ENCODE measurements around the gene ATXN1.
"Not testable (repeated sequence)": the region's sequence is repeated elsewhere in the genome, so short reads cannot be mapped to it uniquely, and the experiment has no call there.

The ATXN1 gene

DNA sequence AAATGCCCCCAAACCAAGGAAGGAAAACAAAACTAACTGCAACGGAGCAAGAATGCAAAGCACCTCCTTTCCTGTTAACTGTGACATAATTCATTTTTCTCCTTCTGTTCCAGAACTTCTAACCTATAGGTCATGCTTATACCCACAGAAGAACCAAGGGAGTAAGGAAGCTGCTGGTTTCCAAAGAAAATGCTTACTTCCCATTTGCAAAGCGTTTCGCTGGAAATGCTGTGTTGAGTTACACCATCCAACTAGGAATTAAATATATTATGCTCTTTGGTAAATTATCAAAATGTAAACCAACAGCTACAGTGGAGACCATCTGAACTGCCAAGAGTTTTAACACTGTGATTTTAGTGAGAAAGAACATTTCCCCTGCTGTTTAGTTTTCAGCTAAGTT is 42.9 kb downstream of the ATXN1 start:
- no peak for DNase-seq

DNA sequence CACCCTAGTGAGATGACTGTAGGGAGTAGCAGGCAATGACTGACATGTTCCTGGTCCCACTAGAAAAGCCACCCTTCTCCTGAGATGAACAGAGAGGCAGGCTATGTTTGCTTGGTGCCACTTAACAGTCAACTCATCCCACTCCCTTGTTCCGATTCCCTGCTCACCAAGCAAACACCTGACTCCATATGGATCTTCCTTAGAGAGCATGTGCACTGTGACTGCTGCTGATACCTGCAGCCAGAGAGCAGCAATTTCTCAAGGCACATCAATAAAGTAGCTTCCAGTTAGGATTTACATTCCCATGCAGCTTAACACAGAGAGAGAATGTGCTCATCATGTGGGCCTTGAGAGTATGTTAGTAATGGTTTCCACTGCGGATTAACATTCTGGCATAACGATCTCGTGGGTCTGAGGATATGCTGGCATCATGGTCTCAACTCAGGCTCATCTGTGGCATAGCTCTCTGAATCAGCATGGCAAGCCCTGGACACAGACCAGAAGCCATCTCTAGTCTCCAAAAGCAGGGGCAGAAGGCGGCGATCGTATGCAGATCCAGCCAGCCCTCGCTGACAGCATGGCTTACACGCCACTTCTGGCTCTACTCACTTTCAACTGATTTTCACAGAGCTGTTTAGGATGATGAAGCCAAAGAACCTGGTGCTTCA is 43.9 kb downstream of the ATXN1 start:
- no peak for DNase-seq

DNA sequence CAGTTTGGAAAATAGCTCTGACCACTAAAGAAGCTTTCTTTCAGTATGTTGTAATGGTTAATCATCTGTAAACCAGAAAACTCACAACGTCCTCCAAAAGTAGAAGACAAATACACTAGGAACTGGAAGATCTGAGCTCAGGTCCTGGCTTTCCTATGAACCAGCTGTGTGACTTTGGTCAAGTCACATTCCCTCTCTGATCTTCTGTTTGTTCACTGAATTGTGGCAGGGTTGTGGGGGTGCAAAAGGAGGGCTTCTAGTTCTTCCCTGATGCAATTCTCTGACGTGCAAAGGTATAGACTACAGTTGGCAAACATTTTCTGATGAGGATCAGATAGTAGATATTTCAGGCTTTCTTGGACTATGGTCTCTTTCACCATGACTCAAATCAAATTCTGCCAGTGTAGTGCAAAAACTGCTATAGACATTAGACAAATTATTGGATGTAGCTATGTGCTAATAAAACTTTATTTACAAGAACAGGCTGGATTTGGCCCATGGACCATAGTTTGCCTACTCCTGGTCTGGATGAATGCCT is 44.9 kb downstream of the ATXN1 start:
- DNase-seq = no peak

DNA sequence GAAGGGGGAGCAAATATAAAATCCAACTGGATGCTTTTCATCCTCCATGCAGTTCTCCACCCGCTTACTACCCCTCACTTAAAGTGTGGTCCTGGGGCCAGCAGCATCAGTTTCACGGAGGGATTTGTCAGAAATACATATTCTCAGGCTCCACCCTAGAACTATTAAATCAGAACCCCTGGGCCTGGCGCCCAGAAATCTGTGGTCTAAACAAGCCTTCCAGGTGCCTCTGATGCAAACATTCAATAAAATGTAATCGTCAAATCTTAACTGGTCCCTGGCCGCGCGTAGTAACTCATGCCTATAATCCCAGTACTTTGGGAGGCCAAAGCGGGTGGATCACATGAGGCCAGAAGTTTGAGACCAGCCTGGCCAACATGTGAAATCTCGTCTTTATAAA is 47.7 kb downstream of the ATXN1 start:
- DNase-seq = no peak

DNA sequence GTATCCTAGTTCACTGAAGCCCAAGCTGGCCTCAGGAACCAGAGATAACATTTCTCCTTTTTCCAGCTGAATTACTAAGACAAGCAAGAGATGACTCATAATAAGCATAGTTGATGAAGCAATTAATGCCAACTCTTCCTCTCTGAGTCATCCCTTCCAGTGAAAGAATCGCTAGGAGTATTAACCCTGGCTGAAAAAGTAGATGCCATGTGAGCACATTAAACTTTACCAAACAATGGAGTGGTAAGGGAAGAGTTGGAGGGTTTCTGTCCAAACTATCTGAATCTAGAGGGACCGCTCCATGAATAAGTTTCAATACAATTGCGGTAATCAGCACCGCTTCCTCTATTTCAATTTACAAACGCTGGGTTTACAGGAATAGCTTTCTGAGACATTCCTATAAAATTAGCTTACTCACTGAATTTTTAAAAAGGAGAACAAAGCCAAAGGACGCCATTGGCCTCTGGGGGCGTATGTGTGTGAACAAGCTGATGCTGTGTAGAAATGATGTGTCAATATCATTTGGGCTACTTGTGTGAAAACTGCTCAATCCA is 48.3 kb downstream of the ATXN1 start:
- peak; percentile 40 to 44 for DNase-seq

DNA sequence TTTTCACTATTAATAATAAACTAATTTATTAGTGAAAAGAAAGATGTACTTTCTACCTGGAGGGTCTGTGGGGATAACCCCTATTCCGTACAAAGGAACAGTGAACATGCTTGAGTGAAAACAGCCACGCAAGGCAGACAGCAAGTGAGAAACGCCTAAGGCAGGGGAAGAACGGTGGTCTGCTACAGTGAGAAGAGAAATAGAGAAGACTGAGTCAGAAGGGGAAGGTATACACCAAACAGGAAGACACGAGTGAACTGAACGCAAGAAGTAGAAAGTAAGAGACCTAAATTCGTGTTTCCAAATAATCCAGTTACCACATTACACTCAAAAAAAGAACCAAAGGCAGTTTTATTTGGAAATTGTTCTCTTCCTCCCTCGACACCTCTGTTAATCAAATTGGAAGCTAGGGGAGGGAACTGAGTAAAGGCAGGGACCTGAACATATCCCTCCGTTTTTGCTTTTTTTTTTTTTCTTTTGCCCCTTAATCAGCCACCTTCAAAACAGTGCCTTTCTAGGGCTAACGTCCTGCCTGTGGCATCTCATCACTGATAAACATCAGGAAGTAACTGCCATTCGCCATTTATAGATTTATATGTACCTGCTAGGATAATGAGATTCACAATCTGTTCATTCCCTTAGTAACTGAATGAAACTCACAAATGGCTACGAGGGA is 48.9 kb downstream of the ATXN1 start:
- DNase-seq = peak in 1 of 2 donors; percentile 55

DNA sequence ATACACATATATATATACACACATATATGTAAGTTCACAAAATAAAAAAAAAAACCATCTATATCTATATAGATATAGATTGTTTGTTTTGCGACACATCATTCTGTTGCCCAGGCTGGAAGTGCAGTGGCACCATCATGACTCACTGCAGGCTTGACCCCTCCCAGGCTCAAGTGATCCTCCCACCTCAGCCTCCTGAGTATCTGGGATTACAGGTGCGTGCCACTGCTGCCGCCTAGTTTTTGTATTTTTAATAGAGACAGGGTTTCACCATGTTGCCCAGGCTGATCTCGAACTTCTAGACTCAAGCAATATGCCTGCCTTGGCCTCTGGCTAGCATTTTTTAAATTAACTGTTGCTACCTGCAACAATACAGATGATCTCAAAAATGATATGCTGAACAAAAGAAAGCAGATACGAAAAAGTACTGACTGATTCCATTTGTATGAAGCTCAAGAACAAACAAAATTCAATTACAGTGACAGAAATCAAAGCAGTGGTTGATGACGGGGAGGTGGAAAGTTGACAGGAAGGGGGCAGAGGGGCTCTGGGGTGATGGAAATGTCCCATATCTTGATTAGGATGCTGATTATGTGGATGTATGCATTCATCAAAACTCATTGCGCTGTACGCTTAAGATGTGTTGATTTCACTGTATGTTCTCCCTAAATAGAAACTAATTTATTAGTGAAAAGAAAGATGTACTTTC is 49.6 kb downstream of the ATXN1 start:
- DNase-seq = peak in 1 of 2 donors; percentile 47

DNA sequence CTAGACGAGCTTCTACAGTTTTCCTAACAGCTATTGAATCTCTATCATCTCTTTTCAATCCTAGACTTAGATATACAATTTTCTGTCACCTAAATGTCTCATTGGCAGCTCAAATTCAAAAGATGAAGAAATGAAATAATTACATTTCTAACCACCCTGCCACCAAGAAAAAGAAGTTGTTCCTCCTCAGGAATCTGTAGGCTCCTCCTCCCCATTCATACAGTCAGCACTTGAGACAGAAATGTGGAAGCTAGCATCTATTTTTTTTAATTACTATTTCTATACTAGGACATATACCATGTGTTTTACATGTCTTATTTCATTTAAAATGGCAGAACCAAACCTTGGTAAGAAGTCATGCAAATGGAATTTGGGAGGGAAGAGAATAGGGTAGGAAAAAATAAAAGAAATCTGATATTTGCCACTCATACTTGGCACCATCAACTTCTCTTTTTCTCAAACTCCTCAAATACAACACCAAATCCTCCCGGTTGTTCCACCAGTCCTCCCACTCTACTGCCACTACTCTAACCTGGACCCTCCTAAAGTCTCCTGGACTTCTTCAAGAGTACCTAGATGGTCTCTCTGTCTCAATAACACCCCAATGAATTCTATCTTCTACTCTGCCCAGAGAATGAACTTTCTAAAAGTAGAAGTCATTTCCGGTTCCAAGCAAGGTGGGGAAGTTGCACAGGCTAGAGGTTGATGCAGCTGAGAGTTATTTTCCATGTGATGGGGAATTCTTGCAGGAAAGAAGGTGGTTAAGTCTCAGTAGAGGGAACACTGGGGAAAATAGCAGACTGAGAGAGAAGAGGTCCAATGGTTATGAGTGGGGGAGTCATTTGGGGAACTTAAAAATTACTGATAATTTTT is 54.1 kb downstream of the ATXN1 start:
- no peak for DNase-seq

DNA sequence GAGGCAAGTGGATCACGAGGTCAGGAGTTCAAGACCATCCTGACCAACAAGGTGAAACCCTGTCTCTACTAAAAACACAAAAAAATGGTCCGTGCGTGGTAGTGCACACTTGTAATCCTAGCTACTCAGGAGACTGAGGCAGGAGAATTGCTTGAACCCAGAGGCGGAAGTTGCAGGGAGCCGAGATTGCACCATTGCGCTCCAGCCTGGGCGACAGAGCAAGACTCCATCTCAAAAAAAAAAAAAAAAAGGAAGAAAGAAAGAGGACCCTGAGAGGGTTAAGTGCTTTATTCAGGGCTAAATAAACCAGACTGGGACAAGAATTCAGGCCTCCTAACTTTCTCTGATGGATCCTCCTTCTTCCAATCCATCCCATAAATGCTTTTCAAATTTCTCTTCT is 54.8 kb downstream of the ATXN1 start:
- not testable (repeated sequence) for DNase-seq

DNA sequence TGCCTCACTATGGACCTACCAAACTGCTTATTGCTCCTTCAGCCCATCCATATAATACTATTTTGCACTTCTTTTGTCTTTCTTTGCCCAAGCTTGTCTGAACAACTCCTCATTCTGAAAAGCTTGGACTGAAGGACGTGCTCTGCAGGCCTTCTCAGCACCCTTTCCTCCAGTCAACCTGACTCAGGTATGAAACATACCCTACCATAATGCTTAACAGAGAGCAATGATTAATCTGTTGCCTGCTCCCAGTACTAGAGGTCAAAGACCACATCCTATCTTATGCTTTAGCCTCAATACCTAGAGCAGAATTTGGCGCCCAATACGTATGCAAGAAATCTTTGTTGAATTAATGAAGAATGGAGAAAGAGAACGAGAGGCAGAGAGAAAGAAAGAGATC is 55.2 kb downstream of the ATXN1 start:
- no peak for DNase-seq

DNA sequence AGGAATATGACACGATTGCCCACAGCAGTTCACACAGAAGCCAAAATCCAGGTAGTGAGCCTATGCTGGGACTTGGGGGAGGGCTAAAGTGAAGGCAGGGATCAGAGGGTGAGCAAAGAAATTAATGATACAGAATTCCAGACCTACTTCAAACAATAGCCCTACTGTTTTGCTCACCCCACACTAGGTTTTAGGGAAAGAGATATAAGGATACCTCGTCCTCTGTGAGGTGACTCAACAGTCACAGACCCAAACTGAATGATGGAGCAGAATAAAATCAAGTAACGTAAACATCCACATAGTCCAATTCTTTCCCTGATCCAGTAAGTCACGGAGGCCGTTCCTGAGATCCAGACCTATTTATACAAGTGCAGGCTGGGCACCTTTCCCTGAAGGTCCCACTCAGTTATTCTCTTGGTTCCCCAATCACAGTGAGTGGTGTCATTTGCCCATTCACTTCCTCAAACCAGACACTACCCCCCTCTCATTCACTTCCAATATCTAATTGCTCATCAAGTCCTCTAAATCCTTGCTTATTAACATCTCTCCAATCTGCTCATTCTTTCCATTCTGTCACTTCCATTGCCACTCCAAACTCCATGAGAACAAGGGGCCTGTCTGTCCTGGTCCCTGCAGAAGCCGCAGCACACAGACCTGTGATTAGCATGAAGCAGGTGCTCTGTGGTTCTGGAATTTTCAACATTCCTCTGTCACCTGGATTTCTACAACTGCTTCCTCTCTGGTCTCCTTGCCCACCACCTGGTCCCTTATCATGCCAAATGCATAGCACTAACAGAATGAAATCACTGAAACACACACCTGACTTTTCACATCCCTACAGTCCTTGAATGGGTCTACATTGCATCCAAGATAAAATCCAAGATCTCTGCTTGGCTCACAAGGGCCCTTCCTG is 55.9 kb downstream of the ATXN1 start:
- DNase-seq = no peak

DNA sequence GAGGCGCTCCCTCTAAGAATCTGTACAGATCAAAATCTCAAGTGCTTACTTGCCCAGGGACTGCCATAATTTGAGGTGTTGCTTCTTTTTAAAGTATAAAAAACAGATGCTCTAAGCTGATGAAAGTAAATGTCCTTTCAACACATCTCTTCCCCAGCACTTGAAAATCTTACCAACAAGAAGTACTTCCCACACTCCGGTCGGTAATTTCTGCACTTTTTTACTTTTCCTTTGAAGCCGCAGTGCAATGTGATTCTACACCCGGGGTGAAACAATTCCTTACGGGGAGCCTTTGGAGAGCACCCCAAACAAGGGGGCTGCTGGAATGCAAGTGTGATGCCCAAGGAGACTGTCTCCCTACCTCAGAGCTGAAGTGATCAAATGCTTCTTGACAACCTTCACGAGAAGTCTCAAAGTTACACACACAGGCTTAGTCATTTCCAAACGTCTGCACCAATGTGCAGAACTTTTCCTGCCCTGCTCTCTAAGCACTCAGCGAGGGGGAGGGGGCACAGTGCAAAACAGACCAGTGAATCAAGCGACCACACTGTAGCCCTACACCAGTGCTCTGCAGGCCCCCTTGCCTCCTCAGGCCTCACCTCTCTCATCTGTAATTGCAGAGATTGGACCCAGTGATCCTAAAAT is 56.7 kb downstream of the ATXN1 start:
- DNase-seq = peak; percentile 68 to 73

DNA sequence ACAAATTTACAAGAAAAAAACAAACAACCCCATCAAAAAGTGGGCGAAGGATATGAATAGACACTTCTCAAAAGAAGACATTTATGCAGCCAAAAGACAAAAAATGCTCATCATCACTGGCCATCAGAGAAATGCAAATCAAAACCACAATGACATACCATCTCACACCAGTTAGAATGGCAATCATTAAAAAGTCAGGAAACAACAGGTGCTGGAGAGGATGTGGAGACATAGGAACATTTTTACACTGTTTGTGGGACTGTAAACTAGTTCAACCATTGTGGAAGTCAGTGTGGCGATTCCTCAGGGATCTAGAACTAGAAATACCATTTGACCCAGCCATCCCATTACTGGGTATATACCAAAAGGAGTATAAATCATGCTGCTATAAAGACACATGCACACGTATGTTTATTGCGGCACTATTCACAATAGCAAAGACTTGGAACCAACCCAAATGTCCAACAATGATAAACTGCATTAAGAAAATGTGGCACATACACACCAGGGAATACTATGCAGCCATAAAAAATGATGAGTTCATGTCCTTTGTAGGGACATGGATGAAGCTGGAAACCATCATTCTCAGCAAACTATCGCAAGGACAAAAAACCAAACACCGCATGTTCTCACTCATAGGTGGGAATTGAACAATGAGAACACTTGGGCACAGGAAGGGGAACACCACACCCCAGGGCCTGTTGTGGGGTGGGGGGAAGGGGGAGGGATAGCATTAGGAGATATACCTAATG is 58.5 kb downstream of the ATXN1 start:
- DNase-seq = not testable (repeated sequence)

DNA sequence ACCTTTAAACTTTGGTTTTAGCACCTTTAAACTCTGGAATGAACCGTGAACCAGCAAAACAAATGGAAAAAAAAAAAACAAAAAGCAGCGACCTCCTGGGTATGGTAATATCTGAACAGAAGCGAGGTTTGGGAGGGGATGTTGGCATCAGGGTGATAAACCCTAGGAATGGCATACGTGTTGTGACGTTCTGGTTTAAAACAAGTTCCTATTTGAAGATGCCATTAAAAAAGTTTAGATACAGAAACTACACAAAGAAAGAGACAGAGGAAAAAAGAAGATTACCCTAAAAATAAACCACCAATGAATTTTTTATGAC is 60.4 kb downstream of the ATXN1 start:
- no peak for DNase-seq

DNA sequence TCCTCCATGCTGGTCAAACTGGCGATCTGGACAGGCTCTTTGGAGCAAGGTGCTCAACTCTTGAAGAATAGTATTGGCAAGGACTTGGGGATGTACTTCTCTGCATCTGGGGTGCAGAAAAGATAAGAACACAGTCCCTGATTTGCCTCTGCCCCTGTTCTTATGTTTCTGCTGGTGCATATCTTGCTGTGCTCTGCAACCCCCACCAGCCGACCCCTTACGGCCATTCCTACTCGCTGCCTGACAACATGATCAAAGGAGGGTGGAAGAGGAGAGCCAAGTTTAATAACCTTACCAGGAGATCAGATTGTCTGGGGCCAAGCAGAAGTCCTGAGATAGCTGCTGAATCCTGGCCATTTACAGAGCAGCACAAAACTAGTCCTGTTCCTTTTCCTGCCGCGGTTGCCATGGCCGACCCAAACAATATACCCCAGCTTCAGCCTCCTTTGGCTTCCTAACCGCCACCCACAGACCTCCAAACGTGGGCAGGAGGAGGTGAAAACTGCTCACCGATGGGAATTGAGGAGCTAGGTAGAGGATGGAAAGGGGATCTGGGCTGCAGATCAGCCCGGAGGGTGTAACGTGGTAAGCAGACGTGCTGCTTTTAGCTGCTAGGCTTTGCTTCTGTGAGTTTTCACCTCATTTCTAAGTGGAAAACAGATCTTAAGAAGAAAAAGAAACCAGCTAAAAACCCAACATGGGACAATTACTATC is 60.9 kb downstream of the ATXN1 start:
- peak in 1 of 2 donors; percentile 50 for DNase-seq

DNA sequence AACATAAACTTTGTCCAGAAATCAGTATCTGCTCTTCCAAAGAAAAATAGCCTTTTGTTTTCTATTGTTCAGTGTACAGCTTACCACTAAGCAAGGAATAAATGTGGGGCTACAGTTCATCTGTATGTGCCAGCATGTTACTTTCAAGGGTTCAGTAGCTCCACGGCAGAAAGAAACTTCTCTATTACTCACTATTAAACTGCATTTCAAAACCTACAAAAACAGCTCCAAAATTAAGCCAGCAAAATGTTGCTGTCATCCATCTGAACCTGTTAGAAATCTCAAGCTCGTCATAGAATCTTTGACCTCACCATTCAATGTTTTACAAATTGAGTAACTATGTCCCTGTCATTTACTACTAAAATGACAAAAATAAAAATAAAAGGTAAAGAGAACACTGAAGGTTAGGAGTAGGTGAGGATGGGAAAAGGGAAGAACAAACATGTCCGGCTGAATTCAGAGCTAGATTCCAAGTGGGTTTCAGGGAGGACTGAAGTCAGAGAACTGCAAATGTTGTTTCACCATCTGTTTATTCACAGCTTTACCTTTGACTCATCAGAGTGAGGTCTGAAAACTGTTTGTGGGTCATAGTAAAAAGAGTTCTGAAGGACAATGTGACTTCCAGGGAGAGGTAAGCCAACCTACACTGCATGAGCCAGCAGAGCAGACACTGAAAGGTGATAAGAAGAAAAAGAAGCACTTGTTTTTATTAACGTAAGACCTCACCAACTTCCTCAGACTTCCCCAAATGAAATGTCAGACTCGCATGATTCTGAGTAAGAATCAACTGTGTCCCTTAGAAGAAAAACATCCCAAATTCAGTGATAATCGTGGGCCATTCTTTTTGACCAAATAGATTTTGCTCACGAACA is 62.0 kb downstream of the ATXN1 start:
- no peak for DNase-seq

DNA sequence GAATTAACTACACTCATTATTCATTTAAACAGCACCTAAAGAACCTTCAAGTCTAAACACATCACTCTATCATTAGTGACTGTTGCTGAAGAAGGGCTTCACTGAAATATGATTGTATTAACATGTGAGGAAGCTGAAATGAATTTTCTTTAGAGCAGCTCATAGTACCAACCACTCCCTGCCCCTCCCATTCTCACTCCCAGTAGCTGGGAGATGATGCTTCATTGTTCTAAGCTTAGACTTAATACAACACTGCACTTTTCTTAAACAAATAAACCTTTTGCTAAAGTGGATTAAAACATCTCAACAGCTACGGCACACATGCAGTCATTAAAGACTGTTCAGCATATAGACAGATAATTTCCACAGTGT is 63.1 kb downstream of the ATXN1 start:
- DNase-seq = no peak

DNA sequence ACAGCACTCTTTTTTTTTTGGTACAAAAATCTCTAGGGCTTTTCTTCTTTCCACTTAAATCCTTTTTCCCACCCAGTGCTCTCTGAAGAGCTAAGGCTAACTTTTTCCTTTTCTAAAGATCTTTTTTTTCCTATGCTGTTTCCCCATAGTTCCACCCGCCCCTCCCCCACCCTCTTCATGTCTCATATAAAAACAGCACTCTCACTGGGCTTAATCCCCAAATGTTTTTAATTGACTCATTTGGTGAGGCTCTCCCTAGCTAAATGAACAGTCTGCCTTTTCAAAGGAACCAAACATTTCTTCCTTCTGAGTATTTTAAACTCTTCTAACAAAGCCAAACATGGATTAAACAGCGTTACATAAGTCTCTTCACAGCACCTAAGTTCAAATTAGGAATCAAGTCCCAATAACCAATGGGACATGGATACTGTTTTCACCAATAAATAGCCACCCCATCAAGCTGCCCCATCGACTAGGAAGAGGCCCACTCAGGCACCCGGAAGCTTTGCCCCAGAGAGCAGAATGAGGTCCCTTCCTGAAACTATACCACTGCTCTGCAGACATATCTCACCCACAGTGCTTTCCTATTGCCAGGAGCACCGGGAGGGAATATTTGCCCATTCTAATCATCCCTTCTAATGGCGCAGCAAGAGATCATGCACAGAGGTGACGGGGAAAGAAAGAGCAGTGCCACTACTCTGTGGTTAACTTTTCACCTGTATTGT is 63.7 kb downstream of the ATXN1 start:
- no peak for DNase-seq
